Endodermal cell (in vitro differentiated cells): ENCODE data around the gene PRRT4. TPM values are rescaled to one million over a fixed set of nuclear protein-coding genes. Genes with fewer than 3 reads are reported as not detected.
A peak's percentile ranks its signal among the peaks of the same experiment; 100 is the strongest.

Experiments used
- DNase-seq: peaks from one replicate; pipeline ENCODE4 v3.0.0-alpha.2; 2017
- H3K27ac ChIP-seq: 2 replicates; pipeline ENCODE4 v1.5.1; 2013; ENCODE audit warnings: mild to moderate bottlenecking, low read depth, low read length, moderate library complexity
- H3K27me3 ChIP-seq: 2 replicates; pipeline ENCODE4 v1.6.1; 2013; ENCODE audit warnings: mild to moderate bottlenecking, low read length, moderate library complexity; ENCODE audit not compliant: insufficient read depth, control insufficient read depth, poor library complexity, severe bottlenecking
- H3K36me3 ChIP-seq: 2 replicates; pipeline ENCODE4 v1.7.0; 2013; ENCODE audit warnings: mild to moderate bottlenecking, low read length, moderate library complexity; ENCODE audit not compliant: control insufficient read depth, insufficient read depth
- H3K4me1 ChIP-seq: one replicate; pipeline ENCODE4 v1.7.0; 2013; ENCODE audit warnings: low read length; ENCODE audit not compliant: control insufficient read depth, insufficient read depth
- H3K4me3 ChIP-seq: 2 replicates; pipeline ENCODE4 v1.5.1; 2013; ENCODE audit warnings: mild to moderate bottlenecking, low read length, moderate library complexity
- H3K9ac ChIP-seq: 2 replicates; pipeline ENCODE4 v1.6.1; 2013; ENCODE audit warnings: mild to moderate bottlenecking, low read length, moderate library complexity; ENCODE audit not compliant: poor library complexity, severe bottlenecking; ENCODE audit errors: extremely low read depth
- H3K9me3 ChIP-seq: 2 replicates; pipeline ENCODE4 v1.6.1; 2013; ENCODE audit warnings: mild to moderate bottlenecking, low read length, moderate library complexity; ENCODE audit not compliant: control insufficient read depth
- H3K27ac Mint-ChIP-seq: 2 replicates; pipeline ENCODE4 v1.8.0; 2020; ENCODE audit warnings: mixed read lengths
- H3K27me3 Mint-ChIP-seq: 2 replicates; pipeline ENCODE4 v1.8.0; 2021; ENCODE audit warnings: mild to moderate bottlenecking, mixed read lengths; ENCODE audit not compliant: insufficient read depth
- H3K36me3 Mint-ChIP-seq: 2 replicates; pipeline ENCODE4 v1.8.0; 2020; ENCODE audit warnings: low read depth, mixed read lengths
- H3K4me1 Mint-ChIP-seq: 2 replicates; pipeline ENCODE4 v1.8.0; 2020; ENCODE audit warnings: mixed read lengths
- H3K4me3 Mint-ChIP-seq: 2 replicates; pipeline ENCODE4 v1.8.0; 2020; ENCODE audit warnings: mild to moderate bottlenecking, moderate library complexity, mixed read lengths
- H3K9me3 Mint-ChIP-seq: 2 replicates; pipeline ENCODE4 v1.8.0; 2020; ENCODE audit warnings: mild to moderate bottlenecking, mixed read lengths
- CTCF ChIP-seq: fragments of 200-600 bp; sonication (generic); conservative IDR thresholded peaks from 2 replicates; pipeline ENCODE4 v1.5.0; 2021; ENCODE audit warnings: antibody characterized with exemption, mild to moderate bottlenecking
- WGBS, 2 experiments: methylation state at CpG; one replicate each; pipeline versions ENCODE4 v1.1.5 to v1.1.7; 2013; ENCODE audit warnings: missing lambda C conversion rate in 2 of 2, mixed read lengths in 1 of 2; ENCODE audit not compliant: insufficient coverage in 1 of 2, insufficient read length in 1 of 2; 5-methylcytosine and 5-hydroxymethylcytosine counted together
- total RNA-seq, 2 donors: library from RNA; stranded (reverse); fragmentation: NEBNext Ultra II Directional in 1 of 2; extraction: Animal tissue kit (Norgen Biotek cat#: 25700) in 1 of 2; gene quantifications; 2 replicates in 1 of 2; 3 replicates in 1 of 2; pipeline ENCODE4 v1.2.1, GENCODE V29; 2021

PRRT4 gene
- total RNA-seq, 2 donors from 2014 or later: 0.18 TPM; not detected in 1

- TF ChIP-seq CTCF: peak; percentile 91
- H3K27me3 ChIP-seq: no peaks in the 10 kb centered on the region
- H3K36me3 ChIP-seq: no peaks in the 10 kb centered on the region
- WGBS, 2 experiments: 72 to 75% methylated on average over 10 to 16 of the region's 16 CpGs
- Mint-ChIP-seq H3K9me3 (no peaks in the 10 kb centered on the region), H3K27ac (no peak overlapping the region), H3K27me3 (peaks cover 15% of the 10 kb centered on the region), H3K36me3 (peaks cover 13% of the 10 kb centered on the region), H3K4me1 (no peaks in the 10 kb centered on the region), H3K4me3 (no peak overlapping the region)
- no peaks in the 10 kb centered on the region for H3K9me3 ChIP-seq
- no peaks in the 10 kb centered on the region for H3K4me1 ChIP-seq
- H3K9ac ChIP-seq: no peak overlapping the region
- H3K4me3 ChIP-seq: no peak overlapping the region
- H3K27ac ChIP-seq: no peak overlapping the region
- DNase-seq: peak; percentile 92
Observed at GRCh38 chr7:128398016-128398840, 36.7 kb upstream of the PRRT4 start.

- Histone ChIP-seq H3K9me3 (no peaks in the 10 kb centered on the region), H3K4me1 (no peaks in the 10 kb centered on the region), H3K4me3 (no peak overlapping the region), H3K27me3 (no peaks in the 10 kb centered on the region), H3K36me3 (no peaks in the 10 kb centered on the region), H3K9ac (no peak overlapping the region), H3K27ac (no peak overlapping the region)
- H3K4me3 Mint-ChIP-seq: no peak overlapping the region
- no peaks in the 10 kb centered on the region for H3K4me1 Mint-ChIP-seq
- WGBS, 2 experiments: 97 to 100% methylated on average over 2 to 11 of the region's 11 CpGs
- H3K27me3 Mint-ChIP-seq: peaks cover under 1% of the 10 kb centered on the region
- H3K36me3 Mint-ChIP-seq: peaks cover 13% of the 10 kb centered on the region
- DNase-seq: no peak
- TF ChIP-seq CTCF: no peak
- H3K9me3 Mint-ChIP-seq: no peaks in the 10 kb centered on the region
- H3K27ac Mint-ChIP-seq: no peak overlapping the region
Observed at GRCh38 chr7:128396357-128396756, 34.9 kb upstream of the PRRT4 start.

GRCh38 chr7:128395748-128396147, 34.3 kb upstream of the PRRT4 start:
- H3K36me3 ChIP-seq: no peaks in the 10 kb centered on the region
- Mint-ChIP-seq H3K4me3 (no peak overlapping the region), H3K27me3 (no peaks in the 10 kb centered on the region), H3K9me3 (no peaks in the 10 kb centered on the region), H3K27ac (no peak overlapping the region), H3K4me1 (no peaks in the 10 kb centered on the region), H3K36me3 (peaks cover 8% of the 10 kb centered on the region)
- peak; percentile 55 for TF ChIP-seq CTCF
- DNase-seq: no peak
- WGBS, 2 experiments: 91 to 100% methylated on average over 1 to 3 of the region's 3 CpGs
- no peak overlapping the region for H3K9ac ChIP-seq
- no peaks in the 10 kb centered on the region for H3K4me1 ChIP-seq
- no peak overlapping the region for H3K4me3 ChIP-seq
- H3K27ac ChIP-seq: no peak overlapping the region
- H3K9me3 ChIP-seq: no peaks in the 10 kb centered on the region
- H3K27me3 ChIP-seq: no peaks in the 10 kb centered on the region
